B cell (primary cell): ENCODE data around the gene CACNB2.

ENCODE experiments used
- EZH2 ChIP-seq: IDR thresholded peaks from 2 replicates; pipeline ENCODE4 v1.6.1; 2012; ENCODE audit warnings: borderline replicate concordance, low read depth, mild to moderate bottlenecking, moderate library complexity, low read length; ENCODE audit not compliant: insufficient read depth, poor library complexity, severe bottlenecking
- TF ChIP-seq, protein P1 (sequence below): fragments of 200-600 bp; IDR thresholded peaks from one replicate; pipeline ENCODE4 v1.8.0; 2022; ENCODE audit warnings: antibody characterized with exemption, mild to moderate bottlenecking

DNA sequence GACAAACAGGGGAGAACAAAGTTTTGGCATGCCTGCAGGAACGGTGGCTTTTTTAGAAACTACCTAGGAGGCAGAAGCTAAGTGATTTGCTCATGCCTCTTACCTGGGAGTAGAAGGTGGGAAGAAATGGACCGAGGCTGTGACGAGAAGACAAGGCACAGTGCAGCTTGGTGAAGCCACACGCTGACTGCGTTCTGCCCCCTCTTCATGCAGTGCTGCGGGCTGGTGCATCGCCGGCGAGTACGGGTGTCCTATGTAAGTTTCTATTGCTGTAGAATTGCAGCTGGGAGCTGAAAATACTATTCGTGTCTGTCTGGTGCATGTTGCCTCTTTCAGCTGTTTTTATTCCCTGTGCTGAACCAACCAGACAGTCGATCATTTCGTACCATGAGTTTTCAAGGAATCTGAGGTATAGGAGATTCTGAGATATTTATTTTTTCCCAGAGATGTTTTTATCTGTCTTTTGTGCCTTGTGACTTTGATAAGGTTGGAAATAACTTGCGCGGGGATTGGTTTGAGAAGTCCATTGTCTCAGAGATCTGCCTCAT lies 120.9 kb downstream of the CACNB2 start:
- TF ChIP-seq, protein P1, sequence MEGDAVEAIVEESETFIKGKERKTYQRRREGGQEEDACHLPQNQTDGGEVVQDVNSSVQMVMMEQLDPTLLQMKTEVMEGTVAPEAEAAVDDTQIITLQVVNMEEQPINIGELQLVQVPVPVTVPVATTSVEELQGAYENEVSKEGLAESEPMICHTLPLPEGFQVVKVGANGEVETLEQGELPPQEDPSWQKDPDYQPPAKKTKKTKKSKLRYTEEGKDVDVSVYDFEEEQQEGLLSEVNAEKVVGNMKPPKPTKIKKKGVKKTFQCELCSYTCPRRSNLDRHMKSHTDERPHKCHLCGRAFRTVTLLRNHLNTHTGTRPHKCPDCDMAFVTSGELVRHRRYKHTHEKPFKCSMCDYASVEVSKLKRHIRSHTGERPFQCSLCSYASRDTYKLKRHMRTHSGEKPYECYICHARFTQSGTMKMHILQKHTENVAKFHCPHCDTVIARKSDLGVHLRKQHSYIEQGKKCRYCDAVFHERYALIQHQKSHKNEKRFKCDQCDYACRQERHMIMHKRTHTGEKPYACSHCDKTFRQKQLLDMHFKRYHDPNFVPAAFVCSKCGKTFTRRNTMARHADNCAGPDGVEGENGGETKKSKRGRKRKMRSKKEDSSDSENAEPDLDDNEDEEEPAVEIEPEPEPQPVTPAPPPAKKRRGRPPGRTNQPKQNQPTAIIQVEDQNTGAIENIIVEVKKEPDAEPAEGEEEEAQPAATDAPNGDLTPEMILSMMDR: no peak
- no peak for TF ChIP-seq EZH2
